Measurements from ENCODE around the gene TNNT1. TPM values are rescaled to one million over a fixed set of nuclear protein-coding genes. Genes with fewer than 3 reads are reported as not detected.

The TNNT1 gene
- total RNA-seq, 4 donors from 2014 or later = 2.5 to 9.3 TPM; not detected in 2

GRCh38 chr19:55137915-55138314, 11.1 kb downstream of the TNNT1 start:
- TF ChIP-seq POLR2A (IDR thresholded peaks at IDR 0.05) (no peak), CTCF (IDR thresholded peaks at IDR 0.05) (no peak)
- no peak for DNase-seq
- Histone ChIP-seq H3K9me3 (no peaks in the 10 kb centered on the region), H3K4me3 (no peak overlapping the region), H3K27ac (no peak overlapping the region), H3K36me3 (no peaks in the 10 kb centered on the region), H3K27me3 (peaks cover 0 to 13% of the 10 kb centered on the region in 2 donors), H3K4me1 (no peaks in the 10 kb centered on the region)
- intact Hi-C loops (cut with DNase I; ENCODE audit: low total_unique reads) = no loop called here

- intact Hi-C loops (cut with DNase I; ENCODE audit: low total_unique reads) = no loop called here
- TF ChIP-seq POLR2A (IDR thresholded peaks at IDR 0.05) = no peak
- TF ChIP-seq CTCF (IDR thresholded peaks at IDR 0.05) = no peak
- H3K27me3 ChIP-seq = peaks cover 0 to 1% of the 10 kb centered on the region in 2 donors
- H3K36me3 ChIP-seq = no peaks in the 10 kb centered on the region
- no peaks in the 10 kb centered on the region for H3K4me1 ChIP-seq
- H3K4me3 ChIP-seq = no peak overlapping the region
- H3K9me3 ChIP-seq = no peaks in the 10 kb centered on the region
- DNase-seq = no peak
- H3K27ac ChIP-seq = no peak overlapping the region
Measured at GRCh38 chr19:55136399-55137102, 12.5 kb downstream of the TNNT1 start.

- Histone ChIP-seq H3K4me1 (no peaks in the 10 kb centered on the region), H3K4me3 (no peak overlapping the region), H3K9me3 (no peaks in the 10 kb centered on the region), H3K27me3 (no peaks in the 10 kb centered on the region), H3K27ac (no peak overlapping the region), H3K36me3 (no peaks in the 10 kb centered on the region)
- intact Hi-C loops (cut with DNase I; ENCODE audit: low total_unique reads) = no loop called here
- TF ChIP-seq POLR2A (IDR thresholded peaks at IDR 0.05) (no peak), CTCF (IDR thresholded peaks at IDR 0.05) (no peak)
- no peak for DNase-seq
Measured at GRCh38 chr19:55134736-55135135, 14.3 kb downstream of the TNNT1 start.

GRCh38 chr19:55133639-55134444, 15.2 kb downstream of the TNNT1 start:
- no peak overlapping the region for H3K27ac ChIP-seq
- intact Hi-C loops (cut with DNase I; ENCODE audit: low total_unique reads) = no loop called here
- H3K36me3 ChIP-seq = no peaks in the 10 kb centered on the region
- no peaks in the 10 kb centered on the region for H3K4me1 ChIP-seq
- H3K4me3 ChIP-seq = no peak overlapping the region
- H3K27me3 ChIP-seq = no peaks in the 10 kb centered on the region
- no peaks in the 10 kb centered on the region for H3K9me3 ChIP-seq
- DNase-seq = no peak
- TF ChIP-seq POLR2A (IDR thresholded peaks at IDR 0.05) = no peak
- no peak for TF ChIP-seq CTCF (IDR thresholded peaks at IDR 0.05)

- H3K27ac ChIP-seq = no peak overlapping the region
- intact Hi-C loops (cut with DNase I; ENCODE audit: low total_unique reads) = no loop called here
- TF ChIP-seq CTCF (IDR thresholded peaks at IDR 0.05) (peak in 1 of 4 experiments; percentile 14), POLR2A (IDR thresholded peaks at IDR 0.05) (no peak)
- no peaks in the 10 kb centered on the region for H3K4me1 ChIP-seq
- H3K4me3 ChIP-seq = no peak overlapping the region
- H3K9me3 ChIP-seq = no peaks in the 10 kb centered on the region
- H3K36me3 ChIP-seq = no peaks in the 10 kb centered on the region
- no peaks in the 10 kb centered on the region for H3K27me3 ChIP-seq
- DNase-seq = no peak
Measured at GRCh38 chr19:55132453-55133129, 16.4 kb downstream of the TNNT1 start.
